NCI-H2029 (cell line): ENCODE results near the gene KCNQ1OT1.

ENCODE experiments used
- DNase-seq: peaks from one replicate; lab custom pipeline; 2025; lab: John Stamatoyannopoulos, UW

The KCNQ1OT1 gene

DNA sequence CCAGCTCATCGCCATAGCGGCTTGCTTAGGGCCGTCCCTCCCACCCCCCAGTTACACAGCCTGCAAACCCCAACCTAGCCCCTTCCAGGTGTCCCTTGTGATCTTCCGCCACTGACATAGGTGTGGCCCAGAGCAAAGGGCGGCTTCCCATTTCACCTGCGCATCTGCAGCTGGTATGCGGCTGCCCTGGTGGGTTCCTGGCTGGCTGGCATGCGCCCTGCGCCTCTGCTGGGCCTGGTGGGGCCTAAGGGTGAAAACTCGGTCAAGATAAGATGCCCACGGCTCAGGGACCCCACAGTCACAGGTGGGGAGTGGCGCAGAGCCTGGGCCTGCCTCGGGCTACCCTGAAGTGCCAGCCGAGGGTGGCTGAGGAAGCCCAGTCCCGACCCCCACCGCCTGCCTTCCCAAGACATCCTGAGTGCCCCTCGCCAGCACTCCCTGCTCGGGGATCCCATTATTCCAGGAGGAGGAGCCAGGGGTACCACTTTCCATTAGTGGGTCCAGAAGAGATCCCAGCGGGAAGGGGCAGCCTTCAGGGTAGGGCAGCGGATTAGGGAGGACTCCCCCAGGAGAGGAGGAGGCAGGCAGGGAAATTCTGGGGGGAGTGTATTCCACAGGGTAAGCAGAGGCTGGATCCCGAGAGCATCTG is 36.9 kb upstream of the KCNQ1OT1 start:
- DNase-seq: no peak

DNA sequence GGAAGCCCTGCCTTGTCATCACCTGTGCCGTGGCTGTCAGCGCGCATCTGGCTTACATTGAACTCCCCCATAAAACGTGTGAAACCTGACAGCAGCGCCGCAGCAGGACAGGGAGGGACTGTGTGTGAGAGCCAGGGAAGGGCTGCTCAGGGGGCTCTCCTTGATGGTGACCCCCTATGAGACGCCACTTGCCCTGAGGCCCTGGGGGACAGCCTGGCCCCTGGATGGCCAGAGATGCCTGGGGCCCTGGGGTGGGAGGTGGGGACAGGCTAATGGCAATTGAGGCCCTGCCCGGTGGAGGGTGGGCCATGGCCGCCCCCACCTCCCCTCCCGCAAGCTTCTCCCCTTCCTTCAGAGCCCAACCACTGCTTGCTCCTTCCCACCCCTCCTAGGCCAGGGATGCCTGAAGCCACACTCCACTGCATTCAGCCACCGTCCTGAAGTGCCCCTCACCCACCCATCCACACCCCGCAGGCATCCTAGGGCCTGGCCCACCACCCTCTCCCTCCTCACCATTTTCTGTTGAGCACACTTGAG is 35.3 kb upstream of the KCNQ1OT1 start:
- DNase-seq: no peak

DNA sequence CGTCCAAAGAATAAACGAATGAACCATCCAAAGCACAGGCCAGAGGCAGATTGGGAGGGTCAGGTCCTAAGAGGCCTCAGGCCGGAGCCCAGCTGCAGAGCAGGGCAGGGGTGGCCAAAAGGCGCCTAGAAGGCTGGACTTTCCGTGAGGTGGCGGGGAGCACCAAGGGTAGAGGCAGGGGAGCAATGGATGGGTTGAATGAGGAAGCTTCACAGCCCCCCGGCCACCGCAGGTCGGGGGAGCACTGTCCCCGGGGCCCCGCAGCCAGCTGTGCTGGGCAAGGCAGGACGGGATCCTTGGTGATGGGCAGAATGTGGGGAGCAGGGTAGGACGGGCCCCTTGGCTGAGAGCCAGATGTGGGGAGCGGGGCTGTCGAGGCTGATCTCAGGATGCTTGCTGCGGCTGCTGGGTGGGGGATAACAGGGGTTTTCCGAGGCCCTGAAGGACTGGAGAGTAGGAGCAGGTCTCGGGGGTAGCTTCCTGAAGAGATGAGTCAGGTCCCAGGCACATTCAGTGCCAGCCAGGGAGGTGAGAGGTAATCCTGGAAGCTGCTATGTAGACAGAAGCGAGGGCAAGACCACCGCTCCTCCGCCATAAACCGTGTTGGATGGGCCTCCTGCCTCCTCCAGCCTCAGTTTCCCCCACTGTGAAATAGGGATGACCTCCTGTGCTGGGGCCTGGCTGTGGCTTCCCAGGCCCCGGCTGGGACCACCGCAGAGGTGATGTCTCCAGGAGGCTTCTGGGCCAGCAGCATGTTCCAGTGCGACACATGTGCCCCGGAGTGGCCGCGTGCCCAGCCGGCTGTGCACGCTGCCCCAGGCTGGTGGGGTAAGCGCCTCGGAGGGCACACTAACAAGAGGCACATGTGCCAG is 34.6 kb upstream of the KCNQ1OT1 start:
- no peak for DNase-seq

DNA sequence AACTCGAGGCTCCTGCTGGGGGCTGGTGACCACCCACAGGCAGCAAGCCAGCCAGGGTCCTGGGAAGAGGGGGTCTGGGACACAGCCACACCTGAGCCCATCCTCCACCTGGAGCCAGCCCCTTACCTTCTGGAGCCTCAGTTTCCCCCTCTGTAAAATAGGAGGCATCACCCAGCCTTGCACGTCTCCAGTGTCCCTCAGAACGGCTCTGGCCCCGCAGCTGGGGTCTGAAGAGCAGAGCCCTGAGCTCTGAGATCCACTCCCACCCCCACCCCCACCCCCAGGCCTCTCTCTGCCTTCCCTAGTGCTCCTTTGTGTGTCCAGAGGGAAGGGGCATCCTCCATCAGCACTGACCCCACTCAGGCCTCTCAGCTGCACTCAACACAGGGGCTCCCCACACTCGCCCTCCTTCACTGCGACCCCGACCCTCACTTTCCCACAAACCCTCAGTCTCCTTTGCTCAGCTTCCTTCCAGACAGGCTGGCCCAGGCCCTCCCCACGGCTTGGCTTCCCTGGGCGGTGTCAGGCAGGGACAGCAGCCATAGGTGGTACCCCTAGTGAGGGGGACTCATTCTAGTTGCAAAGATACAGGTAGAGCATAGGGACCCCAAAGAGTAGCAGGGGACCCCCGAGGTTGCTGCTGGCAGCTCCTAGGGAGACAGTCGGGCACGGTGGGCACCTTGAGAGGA is 33.3 kb upstream of the KCNQ1OT1 start:
- DNase-seq: no peak

DNA sequence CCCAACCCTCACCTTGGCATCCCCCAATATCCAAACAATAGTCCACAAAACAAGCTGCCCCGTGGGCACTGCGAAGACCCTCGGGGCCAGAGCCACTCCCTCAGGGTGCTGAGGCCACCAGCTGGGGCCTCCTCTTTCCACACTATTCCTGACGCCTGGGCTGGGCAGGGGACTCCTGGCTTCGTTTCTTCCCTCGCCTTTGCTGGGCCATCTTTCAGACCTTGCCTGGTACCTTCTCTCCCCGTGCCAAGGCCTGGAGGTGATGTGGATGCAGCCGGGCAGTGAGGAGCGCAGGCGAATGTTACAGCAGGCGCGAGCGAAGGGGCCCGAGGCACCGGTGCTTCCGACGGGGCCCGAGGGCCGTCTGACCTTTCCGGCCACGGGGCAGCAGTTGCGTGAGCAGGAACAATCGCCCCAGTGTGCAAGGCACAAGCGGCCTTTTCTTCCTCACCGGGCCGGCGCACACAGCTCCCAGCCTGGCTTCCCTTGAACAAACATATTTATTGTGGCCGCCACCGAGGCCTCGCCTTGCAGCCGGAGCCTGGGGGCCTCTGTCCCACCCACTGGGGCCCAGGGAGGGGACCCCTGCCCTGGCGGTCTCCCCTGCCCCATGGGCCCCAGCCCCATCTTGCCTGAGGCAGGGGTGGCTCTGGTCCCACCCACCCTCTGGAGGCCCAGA is 32.6 kb upstream of the KCNQ1OT1 start:
- no peak for DNase-seq

DNA sequence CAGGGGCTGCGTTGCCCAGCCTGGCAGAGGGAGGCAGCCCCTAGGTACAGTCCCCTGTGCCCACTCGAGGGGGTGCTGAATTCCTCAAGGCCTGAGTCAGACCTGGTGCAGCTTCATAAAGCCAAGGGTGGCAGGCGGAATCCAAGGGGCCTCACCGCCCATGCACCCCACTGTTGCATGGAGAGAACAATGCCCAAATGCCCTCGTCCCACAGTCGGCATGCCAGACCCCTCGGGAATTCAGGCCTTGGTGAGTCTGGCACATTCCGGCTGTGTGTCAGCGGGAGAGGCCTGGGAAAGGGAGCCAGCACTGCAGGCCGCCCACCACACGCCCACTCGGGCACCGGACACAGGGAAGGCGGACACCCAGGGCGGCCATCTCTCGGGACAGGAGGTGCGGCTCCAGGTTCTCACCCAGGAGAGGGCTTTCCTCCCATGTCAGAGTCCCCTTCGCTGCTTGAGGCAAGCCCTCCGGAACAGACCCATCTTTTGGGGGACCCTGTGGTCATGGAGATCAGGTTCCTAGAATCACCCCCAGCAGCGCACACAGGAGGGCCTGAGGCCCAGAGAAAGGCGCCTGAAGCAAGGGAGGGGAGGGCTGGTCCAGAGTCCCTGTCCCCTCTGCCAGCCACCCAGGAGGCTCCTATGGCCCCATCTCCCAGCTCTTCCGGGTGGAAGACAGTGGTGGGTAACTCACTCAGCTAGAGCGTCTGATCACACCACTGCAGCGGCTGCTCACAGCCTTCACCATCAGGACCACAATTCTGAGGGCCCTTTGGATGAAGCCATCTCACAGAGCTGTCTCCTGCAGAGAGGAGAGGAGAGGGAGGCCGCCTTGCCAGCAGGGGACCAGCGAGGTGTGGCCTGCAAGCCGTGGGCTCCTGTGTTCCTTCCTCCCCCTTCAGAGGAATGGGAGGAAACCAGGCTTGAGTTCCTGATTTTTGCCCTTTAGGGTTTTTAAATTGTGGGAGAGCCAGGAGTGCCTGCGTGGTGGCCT is 31.6 kb upstream of the KCNQ1OT1 start:
- DNase-seq: no peak

DNA sequence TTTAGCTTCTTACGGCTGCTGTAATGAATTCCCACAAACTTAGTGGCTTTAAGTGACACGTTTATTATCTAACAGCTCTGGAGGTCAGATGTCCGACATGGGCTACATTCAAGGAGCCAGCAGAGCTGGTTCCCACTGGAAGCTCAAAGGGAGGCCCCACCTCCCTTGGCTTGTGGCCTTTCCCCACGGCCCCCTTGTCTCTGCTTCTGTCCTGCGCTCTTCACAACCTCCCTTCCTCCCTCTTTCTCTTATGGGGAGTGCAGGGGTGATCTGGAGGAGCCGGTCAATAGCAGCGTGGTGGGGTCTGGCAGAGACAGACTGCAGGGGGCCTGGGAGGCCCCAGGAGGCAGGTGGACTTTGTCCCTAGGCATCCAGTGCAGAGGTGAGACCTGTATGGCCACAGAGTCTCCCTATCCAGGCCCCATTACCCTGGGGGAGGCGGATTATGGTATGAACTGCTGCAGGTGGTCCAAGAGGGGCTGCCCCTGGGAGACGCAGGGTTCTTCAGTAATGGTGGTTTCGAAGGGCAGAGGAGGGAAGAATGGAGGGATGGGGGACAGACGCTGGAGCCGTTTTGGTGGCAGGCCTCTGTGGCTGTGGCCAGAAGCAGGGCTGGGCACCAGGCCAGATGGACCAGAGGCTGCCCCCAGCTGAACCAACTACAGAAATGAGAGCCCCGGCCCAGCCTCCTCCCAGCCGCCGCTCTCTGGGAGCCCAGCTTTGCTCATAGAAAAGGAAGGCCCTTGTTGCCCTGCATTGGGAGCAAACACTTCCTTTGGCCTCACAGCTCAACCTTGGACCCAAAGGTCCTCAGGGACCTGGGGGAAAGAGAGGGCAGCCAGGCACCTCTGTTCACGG is 30.7 kb upstream of the KCNQ1OT1 start:
- DNase-seq: no peak

DNA sequence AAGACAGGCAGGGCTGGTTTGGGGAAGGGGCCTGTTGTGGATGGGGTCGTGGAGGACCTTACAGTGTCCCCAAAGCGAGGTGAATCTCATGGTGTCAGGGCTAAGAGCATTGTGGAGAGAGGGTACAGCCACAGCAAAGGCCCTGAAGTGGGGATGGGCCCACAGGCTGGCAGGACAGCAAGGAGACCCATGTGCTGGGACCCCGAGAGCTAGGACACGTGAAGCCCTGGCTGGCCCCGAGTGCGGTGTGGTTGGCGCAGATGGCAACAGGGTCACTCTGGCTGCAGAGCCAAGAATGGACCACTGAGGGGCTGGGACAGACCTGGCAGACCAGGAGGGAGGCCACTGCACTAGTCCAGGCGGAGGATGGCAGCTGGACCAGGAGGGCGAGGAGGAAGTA is 30.0 kb upstream of the KCNQ1OT1 start:
- no peak for DNase-seq

DNA sequence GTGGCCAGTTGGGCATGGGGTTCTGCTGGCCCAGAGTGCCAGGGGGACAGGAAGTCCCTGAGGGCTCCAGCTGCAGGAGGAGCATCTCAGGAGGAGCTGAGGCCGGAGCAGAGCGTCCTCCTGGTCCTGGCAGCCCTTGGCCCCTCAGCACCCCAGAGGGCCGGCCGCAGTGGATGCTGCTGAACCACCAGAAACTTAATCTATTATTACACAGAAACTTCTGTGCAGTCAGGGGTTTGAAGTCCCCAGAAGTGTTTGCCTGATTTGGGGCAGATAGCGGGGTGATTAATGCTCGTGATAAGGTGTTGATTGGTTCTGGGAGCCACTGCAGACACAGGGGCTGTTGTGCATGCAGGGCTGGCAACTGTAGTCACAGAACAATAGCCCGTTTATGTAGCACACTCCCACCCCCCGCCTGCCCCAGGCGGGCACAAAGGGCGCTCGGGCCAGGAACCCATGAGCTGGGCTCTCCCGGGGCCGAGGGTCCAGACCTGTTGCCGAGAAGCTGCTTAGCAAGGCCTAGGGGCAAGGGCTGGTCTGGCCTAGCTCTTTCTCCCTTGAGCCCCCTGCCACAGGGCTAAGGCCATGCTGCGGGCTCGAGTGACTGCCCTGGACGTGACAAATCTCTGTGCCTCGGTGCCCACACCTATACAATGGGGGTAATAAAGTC is 29.0 kb upstream of the KCNQ1OT1 start:
- no peak for DNase-seq

DNA sequence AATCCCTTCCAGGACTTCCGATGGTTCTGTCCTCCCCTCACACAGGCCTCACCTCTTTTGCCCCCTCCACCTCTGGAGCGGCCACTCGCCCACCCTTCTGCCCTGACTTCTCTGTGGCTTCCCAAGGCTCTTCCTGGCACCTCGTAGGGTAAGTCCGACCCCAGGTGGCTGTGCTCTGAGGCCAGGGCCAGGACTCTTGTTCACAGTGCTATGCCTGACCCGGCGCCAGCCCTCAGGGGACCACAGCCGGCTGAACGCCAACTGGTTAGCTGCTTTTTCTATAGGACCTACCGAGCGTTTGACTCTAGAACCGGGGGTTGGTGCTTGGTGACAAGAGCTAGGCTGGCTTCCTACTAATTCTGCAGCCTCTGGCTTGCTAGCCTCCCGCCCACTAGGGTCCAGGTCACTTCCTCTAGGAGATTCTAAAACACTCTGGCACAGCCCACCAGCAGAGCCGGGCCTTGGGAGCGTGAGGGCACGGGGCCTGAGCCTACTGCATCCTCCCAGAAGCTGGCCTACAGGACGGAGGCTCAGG is 28.4 kb upstream of the KCNQ1OT1 start:
- no peak for DNase-seq

DNA sequence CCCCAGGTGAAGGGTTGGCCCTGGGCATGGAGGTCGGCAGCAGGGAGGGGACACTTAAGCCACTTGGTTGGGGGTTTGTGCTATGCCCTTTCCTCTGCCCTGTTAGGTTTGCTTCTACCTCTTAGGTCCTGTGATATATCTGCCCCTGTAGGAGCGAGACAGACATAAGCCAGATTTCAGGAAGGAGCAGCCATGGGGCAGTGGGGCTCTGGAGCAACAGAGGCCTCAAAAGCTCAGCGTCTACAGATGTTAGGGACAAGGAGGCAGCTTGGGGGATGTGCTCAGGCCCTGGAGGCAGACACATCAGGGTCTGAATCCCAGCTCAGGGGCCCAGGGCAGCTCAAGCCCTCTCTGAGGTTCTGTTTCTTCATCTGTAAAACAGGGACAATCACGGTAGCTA is 27.2 kb upstream of the KCNQ1OT1 start:
- DNase-seq: no peak

DNA sequence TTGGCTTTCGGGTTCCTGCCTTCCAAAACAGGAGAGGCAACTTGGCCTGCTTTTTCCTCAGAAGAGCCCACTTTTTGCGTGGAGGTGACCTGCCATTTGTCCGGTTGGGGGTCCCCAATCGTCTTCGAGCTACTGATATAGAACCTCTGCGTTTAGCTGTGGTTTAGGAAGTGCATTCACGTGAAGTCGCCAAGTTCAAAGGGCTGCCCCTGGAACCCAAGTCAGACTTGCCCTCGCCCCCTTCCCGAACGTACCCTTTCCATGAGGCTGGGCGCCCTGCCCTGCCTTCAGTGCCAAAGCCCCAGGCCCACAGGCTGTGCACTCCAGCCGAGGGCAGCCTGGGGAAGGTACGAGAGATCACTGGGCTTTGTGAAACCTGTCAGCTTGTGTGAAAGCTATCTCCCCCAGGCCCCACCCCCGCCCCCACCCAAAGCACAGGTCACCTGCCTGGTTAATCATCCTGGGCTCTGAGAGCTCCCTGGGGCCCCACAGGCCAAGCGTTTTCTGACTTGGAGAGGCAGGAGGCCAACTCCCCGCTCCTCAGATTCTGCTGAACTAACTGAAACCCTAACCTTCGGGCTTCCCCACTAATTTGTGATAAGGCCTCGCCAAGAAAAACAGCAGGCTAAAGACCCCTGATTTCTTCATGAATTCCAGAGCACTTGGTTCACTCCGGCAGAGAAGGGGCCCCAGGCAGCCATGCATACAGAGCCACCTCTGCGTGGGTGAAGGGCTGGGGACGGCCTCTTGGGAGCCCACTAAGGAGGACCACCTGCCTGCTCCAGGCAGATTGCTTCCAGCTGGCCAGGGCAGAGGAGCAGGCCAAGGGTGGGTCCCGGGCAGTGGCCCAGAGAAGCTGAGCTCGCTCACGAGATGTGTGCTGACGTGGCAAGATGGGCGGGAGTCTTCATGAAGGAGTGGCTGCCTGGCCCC is 25.8 kb upstream of the KCNQ1OT1 start:
- no peak for DNase-seq

DNA sequence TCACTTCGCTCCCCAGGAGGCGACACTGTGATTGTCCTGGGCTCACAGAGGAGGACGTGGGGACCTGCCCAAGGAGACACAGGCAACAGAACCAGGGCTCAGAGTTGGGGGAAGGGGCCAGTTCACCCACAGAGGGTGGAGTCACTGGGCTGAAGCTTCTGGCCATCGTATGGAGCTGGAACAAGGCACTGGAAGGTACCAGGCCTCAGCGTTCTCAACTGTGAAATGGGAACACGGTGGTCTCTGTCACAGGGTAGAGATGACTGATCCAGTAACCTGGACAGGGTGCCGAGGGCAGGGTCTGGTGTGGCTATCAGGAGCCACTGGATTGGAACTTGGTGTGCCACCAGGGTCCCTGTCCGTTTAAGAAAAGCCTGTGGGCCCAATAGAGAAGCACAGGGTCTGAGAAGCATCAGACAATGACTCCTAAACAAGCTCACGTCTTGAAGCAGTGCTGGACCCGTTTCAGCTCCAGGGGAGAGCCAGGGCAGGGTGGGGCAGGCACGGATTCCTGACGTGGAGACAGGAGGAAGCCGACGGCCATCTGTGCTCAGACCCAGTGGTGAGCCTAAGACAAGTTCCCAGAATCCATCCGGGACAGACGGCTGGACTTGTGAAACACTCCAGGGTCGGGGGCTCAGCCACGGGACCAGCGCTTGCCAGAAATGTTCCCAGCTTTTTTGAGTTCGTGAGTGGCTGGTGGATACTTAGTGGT is 25.0 kb upstream of the KCNQ1OT1 start:
- no peak for DNase-seq

DNA sequence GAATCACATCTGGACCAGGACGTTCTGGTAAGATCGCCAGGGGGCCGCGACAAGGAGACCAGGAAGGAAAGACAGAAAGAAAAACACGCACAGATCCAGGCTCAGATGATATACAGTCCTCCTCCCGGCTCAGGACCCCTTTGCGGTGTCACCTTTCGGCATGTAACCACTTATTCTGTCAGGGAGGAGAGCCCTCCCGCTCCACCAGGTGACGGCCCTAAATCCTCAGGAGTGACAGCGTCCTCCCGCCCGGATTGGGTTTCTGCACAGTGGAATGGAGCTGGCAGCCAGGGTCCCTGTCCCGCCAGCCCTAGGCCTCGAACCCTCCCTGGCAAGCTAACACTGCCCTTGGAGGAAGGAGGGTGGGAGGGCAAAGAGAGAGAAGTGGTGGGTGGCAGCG is 24.3 kb upstream of the KCNQ1OT1 start:
- DNase-seq: no peak

DNA sequence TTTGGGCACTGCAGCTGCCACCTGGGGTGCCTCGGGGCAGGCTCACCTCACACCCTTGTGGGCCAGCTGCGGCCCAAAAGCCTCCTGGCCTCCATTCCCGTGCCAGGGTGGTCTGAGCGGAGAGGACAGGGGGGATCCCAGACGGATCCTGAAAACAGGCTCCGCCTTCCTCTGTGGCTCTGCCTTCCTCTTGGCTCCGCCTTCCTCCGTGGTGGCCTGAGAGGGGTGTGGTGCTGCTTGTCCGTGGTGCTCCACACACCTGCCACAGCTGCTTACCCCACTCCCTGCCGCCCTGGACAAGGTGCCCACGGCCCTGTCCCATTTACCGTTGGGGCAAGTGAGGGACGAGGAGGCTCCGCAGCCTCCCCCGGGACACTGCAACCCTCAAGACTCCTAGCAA is 23.2 kb upstream of the KCNQ1OT1 start:
- DNase-seq: no peak

DNA sequence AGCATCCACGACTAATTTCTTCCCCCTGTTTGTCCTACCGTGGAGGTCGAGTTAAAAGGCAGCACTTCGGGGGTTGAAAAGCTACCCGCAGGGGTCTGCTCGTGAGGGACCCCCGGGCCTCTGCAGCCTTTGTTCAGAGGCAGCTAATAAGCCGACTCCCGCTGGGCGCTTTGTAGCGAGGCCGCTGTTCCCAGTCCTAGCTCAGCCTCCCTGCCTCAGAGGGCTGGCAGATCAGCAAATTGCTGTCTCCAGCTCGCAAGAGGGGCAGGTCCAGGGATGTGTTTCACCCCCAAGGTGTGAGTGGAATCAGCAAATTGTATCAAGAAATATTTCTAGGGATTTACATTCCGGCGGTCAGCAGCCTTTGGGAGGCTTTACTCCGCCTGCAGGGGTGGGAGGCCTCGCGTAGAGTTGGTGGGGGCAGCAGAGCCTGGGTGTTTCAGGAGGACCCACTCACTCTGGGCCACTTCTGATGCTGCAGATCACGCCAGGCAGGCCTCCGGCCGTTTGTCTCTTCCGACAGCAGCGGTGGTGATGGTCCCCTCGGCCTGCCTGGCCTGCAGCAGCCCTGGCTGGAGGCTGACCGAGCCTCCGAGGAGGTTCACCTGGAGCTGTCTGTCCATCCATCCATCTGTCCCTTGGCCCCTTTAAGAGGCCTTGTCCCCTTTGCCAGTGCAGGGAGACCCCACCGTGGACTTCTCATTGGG is 21.6 kb upstream of the KCNQ1OT1 start:
- DNase-seq: no peak
